CD8-positive, alpha-beta memory T cell (primary cell): ENCODE data around the gene ACER3. TPM values are rescaled to one million over a fixed set of nuclear protein-coding genes. Genes with fewer than 3 reads are reported as not detected.

Experiments used
- CTCF ChIA-PET: fragments of 350-600 bp; sonication (Branson Sonifier 250); formaldehyde crosslinking; loops from one replicate; lab custom pipeline; 2021; ENCODE audit warnings: antibody characterized with exemption; lab: Charles Lee
- POLR2A ChIA-PET: fragments of 350-600 bp; sonication (Branson Sonifier 250); formaldehyde crosslinking; loops from one replicate; lab custom pipeline; 2021; ENCODE audit warnings: antibody characterized with exemption; lab: Charles Lee
- DNase-seq, 5 donors: peaks; one replicate each; pipeline versions ENCODE4 v3.0.0 to v3.0.0-alpha.2; 2020 to 2022; ENCODE audit warnings: mixed read lengths in 1 of 5
- H3K27ac ChIP-seq: one replicate; pipeline ENCODE4 v1.7.0; 2013; ENCODE audit warnings: low read depth, mild to moderate bottlenecking, low read length, moderate library complexity
- H3K27me3 ChIP-seq: 2 replicates; pipeline ENCODE4 v1.7.0; 2013; ENCODE audit warnings: low read length, mild to moderate bottlenecking; ENCODE audit not compliant: insufficient read depth, poor library complexity, severe bottlenecking
- H3K36me3 ChIP-seq: 2 replicates; pipeline ENCODE4 v1.7.0; 2013; ENCODE audit warnings: mild to moderate bottlenecking, low read length, moderate library complexity; ENCODE audit not compliant: insufficient read depth
- H3K4me1 ChIP-seq: 2 replicates; pipeline ENCODE4 v1.7.0; 2013; ENCODE audit warnings: mild to moderate bottlenecking, low read length, moderate library complexity; ENCODE audit not compliant: insufficient read depth
- H3K4me3 ChIP-seq: 2 replicates; pipeline ENCODE4 v1.7.0; 2013; ENCODE audit warnings: mild to moderate bottlenecking, low read length
- H3K9me3 ChIP-seq: 2 replicates; pipeline ENCODE4 v1.7.0; 2013; ENCODE audit warnings: mild to moderate bottlenecking, low read length
- H3K27ac Mint-ChIP-seq, 8 donors: one replicate each; pipeline ENCODE4 v1.8.0; 2020 to 2021; ENCODE audit warnings: mixed read lengths in 8 of 8, mild to moderate bottlenecking in 6 of 8, inconsistent platforms in 3 of 8, moderate library complexity in 3 of 8
- H3K27me3 Mint-ChIP-seq, 2 donors: one replicate each; pipeline ENCODE4 v1.8.0; 2020 to 2021; ENCODE audit warnings: mixed read lengths in 2 of 2, mild to moderate bottlenecking in 1 of 2, moderate library complexity in 1 of 2
- H3K36me3 Mint-ChIP-seq, 3 donors: one replicate each; pipeline ENCODE4 v1.8.0; 2020 to 2021; ENCODE audit warnings: mixed read lengths in 3 of 3, inconsistent platforms in 1 of 3, mild to moderate bottlenecking in 1 of 3
- H3K4me1 Mint-ChIP-seq, 3 donors: one replicate each; pipeline ENCODE4 v1.8.0; 2020 to 2021; ENCODE audit warnings: mixed read lengths in 3 of 3, inconsistent platforms in 1 of 3, mild to moderate bottlenecking in 1 of 3
- H3K4me3 Mint-ChIP-seq, 7 donors: one replicate each; pipeline ENCODE4 v1.8.0; 2020 to 2021; ENCODE audit warnings: mixed read lengths in 7 of 7, mild to moderate bottlenecking in 6 of 7, moderate library complexity in 4 of 7, inconsistent platforms in 2 of 7
- H3K9me3 Mint-ChIP-seq, 5 donors: one replicate each; pipeline ENCODE4 v1.8.0; 2020 to 2022; ENCODE audit warnings: mixed read lengths in 5 of 5, mild to moderate bottlenecking in 3 of 5, moderate library complexity in 2 of 5, inconsistent platforms in 1 of 5
- polyA plus RNA-seq: library from polyadenylated mRNA; unstranded; fragments of 300-500 nt; fragmentation: Illumina TruSeq; gene quantifications from one replicate; pipeline ENCODE4 v1.2.3, GENCODE V29; 2021
- total RNA-seq, 2 experiments: library from RNA; stranded (reverse); gene quantifications; one replicate each; pipeline ENCODE4 v1.2.3, GENCODE V29; 2021

ACER3 gene
- total and polyA plus RNA-seq, 3 experiments from 2014 or later: 5.3 to 19.1 (median 16.1) TPM

DNA sequence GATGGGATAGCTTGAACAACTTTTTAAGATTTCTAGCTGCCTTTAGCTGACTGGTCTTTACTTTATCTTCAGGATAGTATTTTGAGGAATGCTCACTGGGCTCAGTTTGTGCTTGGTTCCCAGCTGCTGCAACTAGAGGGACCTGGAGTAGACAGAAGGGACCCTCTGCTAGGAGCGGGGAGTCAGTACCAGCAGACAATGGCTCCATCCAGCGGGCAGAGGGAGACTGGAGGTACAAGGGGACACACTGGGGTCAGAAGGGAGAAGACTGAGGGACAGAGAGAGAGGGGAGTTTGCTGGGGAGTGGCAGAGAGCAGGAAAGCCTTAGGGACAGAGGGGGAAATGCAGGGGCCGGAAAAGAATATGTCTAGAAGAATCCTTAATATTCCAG lies 22.0 kb upstream of the ACER3 start:
- Histone ChIP-seq H3K9me3 (no peaks in the 10 kb centered on the region), H3K4me1 (no peaks in the 10 kb centered on the region), H3K36me3 (no peaks in the 10 kb centered on the region), H3K4me3 (no peak overlapping the region), H3K27me3 (no peaks in the 10 kb centered on the region), H3K27ac (no peak overlapping the region)
- no peaks in the 10 kb centered on the region for H3K4me1 Mint-ChIP-seq
- ChIA-PET CTCF (no interaction called here), POLR2A (no interaction called here)
- H3K9me3 Mint-ChIP-seq: no peaks in the 10 kb centered on the region
- no peak overlapping the region for H3K4me3 Mint-ChIP-seq
- no peaks in the 10 kb centered on the region for H3K36me3 Mint-ChIP-seq
- H3K27me3 Mint-ChIP-seq: peaks cover 17 to 34% of the 10 kb centered on the region in 2 donors
- DNase-seq: no peak
- no peak overlapping the region for H3K27ac Mint-ChIP-seq

DNA sequence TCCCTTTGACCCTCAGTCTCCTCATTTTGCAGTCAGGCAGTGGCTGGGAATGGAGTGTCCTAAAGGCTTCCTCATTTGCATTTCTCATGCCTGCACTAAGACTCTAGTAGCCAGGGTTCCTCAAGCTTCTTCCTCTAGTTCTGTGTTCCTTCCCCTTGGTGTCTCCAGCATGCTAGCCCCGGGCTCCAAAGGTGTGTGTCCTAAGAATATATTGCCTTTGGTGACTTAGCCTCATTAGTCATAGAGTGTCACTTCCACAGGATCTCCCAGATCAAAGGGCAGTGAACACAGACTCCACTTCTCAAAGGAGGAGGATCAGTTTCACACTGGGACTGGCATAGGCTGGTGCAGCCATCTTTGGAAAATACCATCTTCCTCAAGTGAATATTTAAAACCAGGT lies 21.4 kb upstream of the ACER3 start:
- no peaks in the 10 kb centered on the region for H3K9me3 ChIP-seq
- Mint-ChIP-seq H3K4me3 (no peak overlapping the region), H3K27me3 (peaks cover 19 to 40% of the 10 kb centered on the region in 2 donors), H3K36me3 (no peaks in the 10 kb centered on the region), H3K4me1 (no peaks in the 10 kb centered on the region), H3K9me3 (no peaks in the 10 kb centered on the region), H3K27ac (no peak overlapping the region)
- H3K4me3 ChIP-seq: no peak overlapping the region
- H3K36me3 ChIP-seq: no peaks in the 10 kb centered on the region
- H3K27me3 ChIP-seq: no peaks in the 10 kb centered on the region
- ChIA-PET POLR2A (no interaction called here), CTCF (no interaction called here)
- no peaks in the 10 kb centered on the region for H3K4me1 ChIP-seq
- H3K27ac ChIP-seq: no peak overlapping the region
- no peak for DNase-seq

DNA sequence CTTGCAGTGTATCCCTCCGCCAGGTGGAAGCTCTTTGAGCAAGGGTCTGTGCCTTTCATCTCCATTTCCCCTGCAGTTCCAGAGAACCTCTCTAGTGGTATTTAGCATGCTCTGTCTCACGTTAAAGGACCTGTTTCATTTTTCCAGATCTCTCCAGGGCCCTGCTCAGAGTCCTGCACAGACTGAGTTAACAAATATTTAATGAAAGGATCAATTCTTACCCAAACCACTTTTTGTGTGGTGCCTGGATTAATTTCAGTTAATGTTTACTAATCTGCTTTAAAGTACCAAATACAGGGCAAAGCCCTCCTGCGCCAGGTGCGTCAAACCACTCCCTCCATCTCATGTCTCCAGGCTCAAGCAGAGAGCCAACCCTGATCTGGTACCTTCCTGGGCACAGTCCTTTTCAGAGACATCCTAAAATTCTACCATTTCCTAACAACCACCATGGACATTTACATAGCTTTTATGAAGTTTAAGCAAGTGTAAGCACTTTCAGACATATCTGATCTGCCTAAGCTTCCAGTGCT lies 18.7 kb upstream of the ACER3 start:
- H3K4me1 Mint-ChIP-seq: no peaks in the 10 kb centered on the region
- POLR2A ChIA-PET: no interaction called here

DNA sequence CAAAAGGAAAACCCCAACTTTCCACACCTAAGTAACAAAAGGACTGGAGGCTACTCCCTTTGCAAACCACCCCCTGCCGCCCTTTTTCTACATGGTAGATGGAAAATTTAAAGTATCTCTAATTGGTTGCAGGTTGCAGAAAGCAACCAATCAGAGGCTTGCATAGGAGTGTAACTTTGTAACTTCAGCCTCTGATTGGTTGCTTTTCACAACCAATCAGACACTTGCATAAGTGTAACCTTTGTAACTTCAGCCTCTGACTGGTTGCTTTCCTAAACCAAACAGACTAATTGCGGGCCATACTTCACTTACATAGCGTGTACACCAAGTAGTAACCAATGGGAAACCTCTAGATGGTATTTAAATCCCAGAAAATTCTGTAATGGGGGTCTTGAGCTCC lies 16.8 kb upstream of the ACER3 start:
- no peak overlapping the region for H3K4me3 ChIP-seq
- H3K27me3 Mint-ChIP-seq: peaks cover 30 to 62% of the 10 kb centered on the region in 2 donors
- H3K27me3 ChIP-seq: no peaks in the 10 kb centered on the region
- H3K36me3 Mint-ChIP-seq: no peaks in the 10 kb centered on the region
- no peak for DNase-seq
- no peaks in the 10 kb centered on the region for H3K9me3 Mint-ChIP-seq
- H3K4me1 ChIP-seq: no peaks in the 10 kb centered on the region
- no peak overlapping the region for H3K27ac Mint-ChIP-seq
- H3K4me1 Mint-ChIP-seq: no peaks in the 10 kb centered on the region
- H3K9me3 ChIP-seq: no peaks in the 10 kb centered on the region
- POLR2A ChIA-PET: no interaction called here
- H3K36me3 ChIP-seq: no peaks in the 10 kb centered on the region
- no peak overlapping the region for H3K27ac ChIP-seq
- no peak overlapping the region for H3K4me3 Mint-ChIP-seq
- CTCF ChIA-PET: no interaction called here

More for the DNA sequence above, 18.7 kb upstream of the ACER3 start:
- Histone ChIP-seq H3K9me3 (no peaks in the 10 kb centered on the region), H3K27ac (no peak overlapping the region), H3K36me3 (no peaks in the 10 kb centered on the region), H3K4me1 (no peaks in the 10 kb centered on the region), H3K27me3 (no peaks in the 10 kb centered on the region), H3K4me3 (no peak overlapping the region)
- no peak for DNase-seq
- no peaks in the 10 kb centered on the region for H3K9me3 Mint-ChIP-seq
- H3K4me3 Mint-ChIP-seq: no peak overlapping the region
- H3K27ac Mint-ChIP-seq: no peak overlapping the region
- H3K36me3 Mint-ChIP-seq: no peaks in the 10 kb centered on the region
- CTCF ChIA-PET: no interaction called here
- H3K27me3 Mint-ChIP-seq: peaks cover 23 to 52% of the 10 kb centered on the region in 2 donors

DNA sequence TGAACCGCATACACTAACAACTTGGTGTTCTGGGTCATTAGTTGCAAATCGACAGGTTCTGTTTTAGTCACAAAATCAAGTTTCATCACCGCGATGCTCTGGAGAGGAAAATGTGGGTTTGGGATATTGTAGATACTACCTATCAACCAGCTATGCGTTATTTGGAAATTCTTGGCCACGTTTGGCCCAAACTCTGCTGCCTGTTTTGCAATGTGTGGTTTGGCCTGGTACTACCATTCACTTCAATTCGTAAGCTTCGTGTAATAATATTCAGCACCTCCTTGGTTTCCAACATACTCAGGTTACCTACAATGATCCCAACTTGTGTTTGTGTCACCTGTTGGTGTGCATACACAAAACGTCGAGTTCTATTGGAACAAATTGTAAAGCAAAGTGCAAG lies 16.2 kb upstream of the ACER3 start:
- Mint-ChIP-seq H3K4me1 (no peaks in the 10 kb centered on the region), H3K4me3 (no peak overlapping the region), H3K36me3 (no peaks in the 10 kb centered on the region), H3K27ac (no peak overlapping the region), H3K9me3 (no peaks in the 10 kb centered on the region), H3K27me3 (peaks cover 25 to 64% of the 10 kb centered on the region in 2 donors)
- no peak overlapping the region for H3K4me3 ChIP-seq
- POLR2A ChIA-PET: no interaction called here
- no peaks in the 10 kb centered on the region for H3K4me1 ChIP-seq
- H3K36me3 ChIP-seq: no peaks in the 10 kb centered on the region
- no peaks in the 10 kb centered on the region for H3K27me3 ChIP-seq
- H3K9me3 ChIP-seq: no peaks in the 10 kb centered on the region
- CTCF ChIA-PET: no interaction called here
- no peak for DNase-seq
- H3K27ac ChIP-seq: no peak overlapping the region

DNA sequence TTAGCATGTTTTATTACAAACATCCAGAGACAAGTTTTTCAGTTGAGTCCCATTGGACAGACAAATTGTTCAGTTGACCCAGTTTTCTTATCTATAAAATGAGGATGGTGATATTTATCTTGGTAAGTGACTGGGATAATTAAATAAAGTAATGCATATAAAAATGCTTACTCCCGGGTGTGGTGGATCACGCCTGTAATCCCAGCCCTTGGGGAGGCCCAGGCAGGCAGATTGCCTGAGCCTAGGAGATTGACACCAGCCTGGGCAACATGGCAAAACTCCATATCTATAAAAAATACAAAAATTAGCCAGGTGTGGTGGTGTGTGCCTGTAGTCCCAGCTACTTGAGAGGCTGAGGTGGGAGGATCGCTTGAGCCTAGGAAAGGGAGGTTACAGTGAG lies 15.6 kb upstream of the ACER3 start:
- no peak overlapping the region for H3K4me3 Mint-ChIP-seq
- H3K9me3 Mint-ChIP-seq: no peaks in the 10 kb centered on the region
- no peak overlapping the region for H3K27ac Mint-ChIP-seq
- H3K4me1 Mint-ChIP-seq: no peaks in the 10 kb centered on the region
- Histone ChIP-seq H3K4me1 (no peaks in the 10 kb centered on the region), H3K27me3 (no peaks in the 10 kb centered on the region), H3K27ac (no peak overlapping the region), H3K36me3 (no peaks in the 10 kb centered on the region), H3K4me3 (no peak overlapping the region), H3K9me3 (no peaks in the 10 kb centered on the region)
- peaks cover 22 to 61% of the 10 kb centered on the region in 2 donors for H3K27me3 Mint-ChIP-seq
- ChIA-PET CTCF (no interaction called here), POLR2A (no interaction called here)
- no peaks in the 10 kb centered on the region for H3K36me3 Mint-ChIP-seq
- DNase-seq: no peak

DNA sequence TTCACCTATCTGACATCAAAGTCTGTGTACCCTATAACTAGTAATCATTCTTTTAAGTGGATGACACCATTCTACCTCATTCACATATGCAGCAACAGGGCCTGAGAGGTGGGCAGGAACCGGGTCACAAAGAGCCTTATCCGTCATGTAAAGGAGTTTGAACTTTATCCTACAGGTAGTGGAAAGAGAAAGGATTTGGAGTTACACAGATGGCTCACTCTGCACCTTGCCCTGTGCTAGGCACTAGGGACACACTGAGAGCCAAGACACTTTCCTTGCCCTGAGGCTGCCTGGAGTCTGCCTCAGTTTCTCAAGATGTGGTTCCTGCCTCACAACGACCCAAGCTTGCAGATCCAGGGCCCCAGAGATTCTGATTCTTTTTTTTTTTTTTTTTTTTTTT lies 14.3 kb upstream of the ACER3 start:
- CTCF ChIA-PET: no interaction called here
- peak overlapping the region in 1 of 8 donors; percentile 22 for H3K27ac Mint-ChIP-seq

DNA sequence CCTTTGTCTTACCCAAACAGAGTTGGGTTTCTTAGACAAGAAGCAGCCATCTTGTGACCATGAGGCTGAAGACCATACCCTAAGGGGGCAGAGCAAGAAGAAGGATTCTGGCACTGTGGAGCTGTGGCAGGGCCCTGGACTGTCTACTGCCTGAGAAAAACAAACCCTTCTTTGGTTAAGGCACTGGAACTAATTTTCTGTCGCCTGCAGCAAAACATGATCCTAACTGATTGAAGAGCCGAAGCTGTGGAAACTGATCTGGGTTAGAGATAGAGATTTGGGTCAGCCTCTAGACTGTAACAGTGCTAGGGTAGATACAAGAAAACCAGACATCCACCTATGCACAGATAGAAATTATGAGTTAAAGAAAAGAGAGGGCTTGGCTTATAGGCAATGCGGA lies 11.3 kb upstream of the ACER3 start:
- Histone ChIP-seq H3K36me3 (no peaks in the 10 kb centered on the region), H3K27ac (no peak overlapping the region), H3K9me3 (no peaks in the 10 kb centered on the region), H3K27me3 (no peaks in the 10 kb centered on the region), H3K4me1 (no peaks in the 10 kb centered on the region), H3K4me3 (no peak overlapping the region)
- ChIA-PET CTCF (no interaction called here), POLR2A (no interaction called here)
- H3K36me3 Mint-ChIP-seq: no peaks in the 10 kb centered on the region
- peak overlapping the region in 1 of 7 donors; percentile 0 for H3K4me3 Mint-ChIP-seq
- no peak for DNase-seq
- H3K27ac Mint-ChIP-seq: no peak overlapping the region
- H3K27me3 Mint-ChIP-seq: peaks cover 12 to 29% of the 10 kb centered on the region in 2 donors
- H3K4me1 Mint-ChIP-seq: no peaks in the 10 kb centered on the region
- H3K9me3 Mint-ChIP-seq: no peaks in the 10 kb centered on the region

More for the DNA sequence above, 14.3 kb upstream of the ACER3 start:
- Mint-ChIP-seq H3K4me3 (no peak overlapping the region), H3K9me3 (no peaks in the 10 kb centered on the region), H3K27me3 (peaks cover 18 to 54% of the 10 kb centered on the region in 2 donors), H3K4me1 (no peaks in the 10 kb centered on the region), H3K36me3 (no peaks in the 10 kb centered on the region)
- no peak overlapping the region for H3K4me3 ChIP-seq
- no peak for DNase-seq
- no peaks in the 10 kb centered on the region for H3K27me3 ChIP-seq
- no peak overlapping the region for H3K27ac ChIP-seq
- no peaks in the 10 kb centered on the region for H3K4me1 ChIP-seq
- no peaks in the 10 kb centered on the region for H3K36me3 ChIP-seq
- no peaks in the 10 kb centered on the region for H3K9me3 ChIP-seq
- POLR2A ChIA-PET: no interaction called here

DNA sequence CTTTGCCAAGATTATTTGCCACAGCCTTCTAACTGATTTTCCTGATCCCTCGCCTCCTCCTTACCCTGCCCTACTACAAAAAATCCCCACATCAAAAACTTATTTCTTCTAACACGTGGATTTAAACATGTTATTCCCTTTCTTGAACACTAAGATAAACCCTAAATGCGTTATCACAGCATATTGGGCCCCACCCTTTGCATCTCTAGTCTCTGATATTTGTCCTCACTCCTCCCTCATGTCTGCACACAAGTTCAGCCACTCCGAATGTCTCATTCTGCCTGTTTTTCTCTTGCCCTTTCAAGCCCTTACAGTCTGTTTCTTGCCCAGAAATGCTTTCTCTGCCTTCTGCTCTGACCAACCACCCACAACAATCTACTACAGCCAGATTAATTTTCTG lies 10.6 kb upstream of the ACER3 start:
- H3K36me3 Mint-ChIP-seq: no peaks in the 10 kb centered on the region
- CTCF ChIA-PET: no interaction called here

More for the DNA sequence above, 10.6 kb upstream of the ACER3 start:
- H3K9me3 ChIP-seq: no peaks in the 10 kb centered on the region
- H3K4me1 Mint-ChIP-seq: no peaks in the 10 kb centered on the region
- H3K27me3 ChIP-seq: no peaks in the 10 kb centered on the region
- H3K4me3 ChIP-seq: no peak overlapping the region
- no peak overlapping the region for H3K27ac Mint-ChIP-seq
- peaks cover 13 to 23% of the 10 kb centered on the region in 2 donors for H3K27me3 Mint-ChIP-seq
- H3K9me3 Mint-ChIP-seq: no peaks in the 10 kb centered on the region
- H3K4me3 Mint-ChIP-seq: no peak overlapping the region
- no peaks in the 10 kb centered on the region for H3K36me3 ChIP-seq
- POLR2A ChIA-PET: no interaction called here
- no peaks in the 10 kb centered on the region for H3K4me1 ChIP-seq
- no peak overlapping the region for H3K27ac ChIP-seq
- no peak for DNase-seq
